NCI-H446 (cell line): ENCODE measurements around the gene CPNE4.
"Not testable (repeated sequence)": the region's sequence is repeated elsewhere in the genome, so short reads cannot be mapped to it uniquely, and the experiment has no call there.

Experiments used
- DNase-seq, 2 experiments: peaks; one replicate each; lab custom pipeline; 2025; lab: John Stamatoyannopoulos, UW

The CPNE4 gene

DNA sequence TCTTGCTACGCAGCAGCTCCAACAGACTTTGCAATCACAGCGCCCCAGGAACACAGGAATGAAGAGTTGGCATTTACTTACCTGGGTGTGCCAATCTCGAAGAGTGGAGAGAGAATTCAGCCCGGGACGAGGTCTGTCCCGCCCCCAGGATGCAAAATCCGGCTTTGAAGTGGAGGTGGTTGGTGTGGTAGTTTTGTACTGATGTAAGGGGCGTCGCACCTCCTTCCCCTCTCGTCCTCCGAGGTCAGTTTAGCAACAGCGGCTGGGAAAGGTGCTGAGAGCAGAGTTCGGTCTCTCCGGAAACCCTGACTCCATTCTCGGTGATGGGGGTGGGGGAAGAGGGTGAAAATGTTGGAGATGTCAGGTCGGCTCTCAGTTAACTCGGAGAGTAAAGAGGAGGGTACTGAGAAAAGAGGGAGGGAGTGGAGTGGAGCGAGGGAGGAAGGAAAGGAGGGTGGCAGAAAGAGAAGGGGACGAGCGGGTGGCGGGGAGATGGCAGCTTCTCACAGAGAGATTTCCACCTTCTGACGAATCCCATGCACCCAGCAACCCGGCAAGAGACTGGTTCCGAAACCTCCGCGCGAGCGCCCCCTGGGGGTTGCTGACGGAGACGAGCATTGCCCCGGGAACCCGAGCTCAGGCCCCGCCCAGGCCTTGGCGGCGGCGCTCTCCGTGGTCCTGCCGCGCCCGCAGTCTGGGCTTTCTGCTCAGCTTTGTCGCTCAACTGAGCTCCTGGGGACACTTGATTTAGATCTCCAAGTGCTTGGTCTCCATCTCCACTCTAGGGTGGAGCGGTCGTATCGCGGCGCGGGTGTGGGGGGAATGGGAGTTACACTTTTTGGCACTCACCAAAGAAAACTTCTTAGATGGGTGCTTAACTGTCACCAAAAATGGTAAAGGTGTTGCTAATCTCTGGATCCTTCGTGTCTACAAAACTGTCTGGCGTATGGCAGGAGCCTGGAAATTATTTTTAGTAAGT, at the start of gene CPNE4:
Gene CPNE4, minus strand, starts transcription at position 529 of the 979 bp plus-strand sequence.
- peak; percentile 79 to 93 for DNase-seq

DNA sequence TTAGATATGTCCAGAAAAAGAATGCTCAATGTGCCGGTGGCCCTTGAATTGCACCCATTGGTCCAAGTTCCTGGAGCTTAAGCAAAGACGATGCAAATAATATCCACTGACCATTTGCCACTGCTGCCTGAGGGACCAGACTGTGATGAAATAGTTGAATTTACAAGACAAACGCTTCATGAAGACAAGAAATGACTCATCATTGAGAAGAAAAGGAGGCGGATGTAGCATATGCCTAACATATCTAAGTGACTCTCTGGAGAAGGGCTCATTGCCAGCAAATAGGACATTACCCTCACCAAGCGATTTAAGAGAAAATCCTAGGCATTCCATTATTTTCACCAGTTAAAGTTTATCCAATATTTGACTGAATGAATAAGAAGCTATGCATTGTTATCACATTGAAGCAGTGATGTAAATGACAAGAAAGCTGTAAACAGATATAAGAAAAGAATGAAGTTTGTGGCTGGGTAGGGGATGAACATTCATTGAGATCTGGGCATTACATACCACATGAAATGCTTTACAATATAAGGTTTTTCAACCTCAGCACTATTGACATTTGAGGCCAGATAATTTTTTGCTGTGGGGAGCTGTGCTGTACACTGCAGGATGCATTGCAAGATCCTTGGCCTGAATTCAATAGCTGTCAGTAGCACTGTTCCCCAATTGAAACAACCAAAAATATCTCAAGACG, 48.9 kb upstream of the CPNE4 start:
- DNase-seq, result no peak

DNA sequence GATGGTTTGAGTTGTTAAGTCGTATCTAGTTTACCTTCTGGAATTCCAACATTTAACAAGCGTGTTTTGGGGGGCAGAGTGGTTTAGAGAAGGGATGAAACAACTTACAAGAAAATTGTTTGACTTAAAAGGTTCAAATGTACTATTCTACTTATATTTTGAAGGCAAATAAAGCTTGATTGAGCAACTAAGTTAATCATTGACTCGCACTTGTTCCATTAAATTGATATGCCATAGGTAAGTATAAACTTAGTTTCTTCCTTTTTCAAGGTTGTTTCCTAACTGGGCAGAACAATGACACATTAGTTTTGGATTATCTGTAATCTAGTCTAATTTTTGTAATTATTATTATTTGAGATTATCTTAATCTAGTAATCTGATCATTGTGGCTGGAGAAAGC, 48.3 kb upstream of the CPNE4 start:
- DNase-seq, result no peak

DNA sequence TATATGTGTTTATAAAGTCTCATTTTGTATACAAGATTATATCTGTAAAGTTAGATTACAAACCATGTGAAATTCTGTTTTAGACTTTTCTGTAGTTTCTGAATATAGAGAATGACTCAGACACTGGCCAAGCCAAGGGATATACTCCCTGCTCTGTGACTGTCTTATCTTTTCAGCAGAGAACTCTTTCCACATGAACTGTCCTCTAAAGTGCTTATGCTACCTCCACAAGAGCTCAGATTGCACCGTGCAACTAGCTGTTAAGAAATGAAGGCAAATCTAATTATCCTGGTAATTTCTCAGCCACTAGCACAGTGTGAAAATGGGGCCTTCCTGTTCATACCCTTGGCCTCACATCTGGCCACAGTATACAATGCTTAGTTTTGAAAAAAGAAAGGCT, 44.3 kb upstream of the CPNE4 start:
- no peak for DNase-seq

DNA sequence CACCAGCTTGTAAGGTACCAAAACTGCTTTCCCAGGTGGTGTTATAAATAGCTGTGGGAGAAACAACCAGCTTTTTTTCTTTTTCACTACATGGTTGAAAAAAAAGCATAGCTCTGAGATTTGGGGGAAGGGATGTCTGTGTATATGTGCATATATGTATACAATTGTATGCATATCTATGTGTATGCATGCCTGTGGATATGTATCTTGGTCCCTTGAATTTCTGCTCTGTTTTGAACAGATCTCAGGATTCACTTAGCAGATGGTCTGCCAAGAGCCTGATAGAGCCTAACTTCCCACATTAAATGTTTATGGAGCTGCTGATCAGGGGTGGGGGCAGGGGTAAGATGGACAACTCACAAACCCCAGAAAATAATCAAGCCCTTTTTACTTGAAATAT, 39.0 kb upstream of the CPNE4 start:
- DNase-seq, result no peak

DNA sequence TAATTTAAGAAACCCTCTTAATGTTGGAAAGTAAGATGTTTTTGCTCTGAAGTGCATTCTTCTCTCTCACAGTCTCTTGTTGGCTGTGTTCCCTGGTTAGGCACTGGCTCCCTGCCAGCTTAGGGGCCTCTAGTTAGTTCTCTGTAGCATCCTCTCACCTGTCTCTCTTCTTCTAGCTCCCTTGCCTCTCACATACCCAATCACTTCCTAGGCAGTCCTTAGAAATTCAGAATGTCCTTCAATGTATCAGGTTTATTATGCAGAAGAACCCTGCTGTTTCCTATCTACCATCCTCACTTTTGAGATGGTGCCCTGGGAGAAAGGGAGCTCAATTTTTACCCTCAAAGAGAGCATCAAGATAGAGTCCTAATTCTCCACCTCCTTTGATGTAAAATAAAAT, 36.2 kb upstream of the CPNE4 start:
- DNase-seq, result no peak

DNA sequence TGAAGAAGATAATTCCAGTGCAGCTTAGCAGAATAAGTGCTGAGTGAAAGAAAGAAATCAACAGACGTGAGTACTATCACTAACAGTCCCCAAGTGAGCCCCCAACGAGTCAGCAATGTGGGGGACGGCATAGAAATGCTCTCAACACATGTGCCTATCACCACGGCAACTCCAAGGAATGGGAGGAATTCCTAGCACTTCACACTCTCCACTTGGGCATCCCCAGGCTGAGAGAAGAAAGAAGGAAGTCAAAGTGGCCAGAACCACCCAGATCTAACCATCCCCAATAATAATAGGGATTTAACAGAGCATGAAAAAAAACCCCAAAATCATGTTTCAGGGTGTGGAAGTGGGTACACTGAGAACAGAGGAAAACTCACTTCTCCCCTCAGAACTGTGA, 29.3 kb upstream of the CPNE4 start:
- DNase-seq, result no peak

DNA sequence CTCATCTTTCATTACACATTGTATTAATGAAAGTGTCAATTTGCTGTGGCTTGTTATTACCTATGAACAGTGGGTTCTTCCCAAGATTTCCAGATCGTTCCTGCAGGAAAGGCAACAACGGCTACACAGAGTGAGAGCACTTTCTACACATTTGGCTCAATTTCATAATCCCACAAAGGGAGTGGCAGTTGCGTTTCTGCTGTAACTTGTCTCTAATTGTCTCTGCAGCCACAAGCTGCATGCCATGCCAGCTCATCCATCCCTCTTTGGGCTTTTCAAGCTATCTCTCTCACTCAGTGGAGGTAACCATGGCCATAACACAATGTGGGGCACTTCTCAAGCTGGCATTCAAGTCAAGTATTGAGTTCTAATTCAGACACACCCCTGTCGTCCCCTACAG, 27.7 kb upstream of the CPNE4 start:
- no peak for DNase-seq

DNA sequence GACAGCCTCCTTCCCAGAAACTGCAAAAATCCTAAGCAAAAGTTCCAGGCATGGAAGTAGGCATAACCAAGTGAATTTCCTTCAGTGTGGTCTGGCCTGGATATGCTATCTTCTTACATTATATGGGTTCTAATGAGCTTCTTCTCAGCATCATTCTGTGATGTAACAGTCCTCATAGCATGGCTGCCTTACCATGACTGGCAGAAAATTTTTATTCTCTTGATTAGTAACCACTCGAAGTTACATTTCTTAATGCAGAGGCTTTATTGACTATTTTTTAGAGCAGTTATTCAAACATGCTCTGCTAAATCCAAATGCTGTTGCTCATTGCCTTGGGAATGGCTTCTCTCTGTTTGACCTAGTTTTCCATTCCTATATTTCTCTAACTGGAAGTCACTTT, 21.1 kb upstream of the CPNE4 start:
- no peak for DNase-seq

DNA sequence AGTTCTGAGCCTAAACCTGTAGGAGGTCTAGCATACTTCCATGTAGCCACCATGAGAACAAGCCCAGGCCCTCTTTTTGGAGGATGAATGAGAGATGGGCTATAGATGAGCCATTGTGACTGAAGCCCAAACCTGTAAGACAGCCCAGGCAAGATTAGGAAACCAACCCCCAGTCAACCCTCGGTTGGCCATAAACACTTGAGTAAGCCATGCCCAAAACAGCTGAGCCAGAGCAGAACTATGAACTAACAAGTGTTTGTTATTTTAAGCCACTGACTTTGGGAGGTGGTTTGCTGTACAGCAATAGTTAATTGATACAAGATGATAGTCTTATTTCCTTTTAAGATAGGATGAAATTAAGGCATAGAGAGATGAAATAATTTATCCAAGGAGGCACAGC, 12.4 kb upstream of the CPNE4 start:
- no peak for DNase-seq

DNA sequence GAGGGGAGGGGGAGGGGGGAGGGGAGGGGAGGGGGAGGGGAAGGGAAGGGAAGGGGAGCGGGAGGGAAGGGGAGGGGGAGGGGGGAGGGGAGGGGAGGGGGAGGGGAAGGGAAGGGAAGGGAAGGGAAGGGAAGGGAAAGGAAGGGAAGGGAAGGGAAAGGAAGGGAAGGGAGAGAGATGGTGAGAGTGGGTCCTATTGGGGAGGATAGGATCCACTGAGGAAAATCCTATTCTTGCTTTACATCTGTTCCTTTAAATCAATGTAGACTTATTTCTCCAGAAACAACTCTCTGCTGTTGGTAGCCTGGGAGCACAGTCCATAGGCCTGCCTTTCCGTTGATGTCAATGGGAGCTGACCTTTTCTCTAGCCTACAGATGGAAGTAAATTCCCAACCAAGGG, 10.1 kb upstream of the CPNE4 start:
- DNase-seq, result not testable (repeated sequence)

DNA sequence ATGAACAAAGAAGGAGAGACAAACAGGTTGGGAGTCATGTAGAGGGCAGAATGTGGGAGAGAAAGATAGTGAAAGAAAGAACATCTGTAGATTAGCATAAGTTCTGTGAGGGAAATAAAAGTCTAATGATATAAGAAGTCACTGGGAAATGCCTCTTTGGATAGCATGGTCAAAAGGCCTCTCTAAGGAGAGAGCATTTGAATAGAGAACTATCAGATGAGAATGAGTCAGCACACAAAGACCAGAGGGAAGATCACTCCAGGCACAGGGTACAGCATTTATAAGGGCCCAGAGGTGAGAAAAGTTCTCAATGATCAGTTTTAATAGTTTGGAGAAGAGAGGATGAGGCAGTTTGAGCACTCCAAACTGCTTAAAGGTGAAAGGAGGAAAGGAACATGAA, 7.9 kb upstream of the CPNE4 start:
- DNase-seq, result no peak

DNA sequence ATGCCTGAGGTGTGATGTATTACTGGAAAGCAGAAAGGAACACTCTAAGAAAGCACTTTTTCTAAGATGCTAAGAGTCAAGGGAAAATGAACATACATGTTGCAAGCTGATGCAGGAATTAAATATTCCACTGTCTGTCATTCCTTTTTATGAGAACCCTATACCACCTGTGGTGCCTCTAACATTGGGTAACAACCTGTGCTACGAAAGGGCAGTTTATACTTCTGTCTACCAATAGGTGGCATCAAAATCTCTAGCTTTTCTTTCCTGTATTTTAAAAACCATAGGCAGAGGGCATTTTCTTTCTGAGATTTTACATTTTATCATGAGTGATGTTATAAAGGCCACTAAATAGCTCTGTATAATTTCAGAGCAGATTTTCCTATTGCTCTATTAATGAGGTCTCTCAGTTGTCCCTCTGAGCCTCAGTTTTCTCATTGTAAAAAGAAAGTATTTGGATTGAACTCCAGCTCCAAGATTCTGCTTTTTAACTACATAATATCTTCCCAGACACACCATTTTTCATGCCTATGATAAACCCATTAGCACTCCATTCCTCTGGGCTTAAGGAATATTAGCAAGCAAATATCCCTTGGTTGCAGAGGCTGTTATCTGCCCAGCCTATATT, 3.5 kb upstream of the CPNE4 start:
- peak in 1 of 2 experiments; percentile 24 for DNase-seq

DNA sequence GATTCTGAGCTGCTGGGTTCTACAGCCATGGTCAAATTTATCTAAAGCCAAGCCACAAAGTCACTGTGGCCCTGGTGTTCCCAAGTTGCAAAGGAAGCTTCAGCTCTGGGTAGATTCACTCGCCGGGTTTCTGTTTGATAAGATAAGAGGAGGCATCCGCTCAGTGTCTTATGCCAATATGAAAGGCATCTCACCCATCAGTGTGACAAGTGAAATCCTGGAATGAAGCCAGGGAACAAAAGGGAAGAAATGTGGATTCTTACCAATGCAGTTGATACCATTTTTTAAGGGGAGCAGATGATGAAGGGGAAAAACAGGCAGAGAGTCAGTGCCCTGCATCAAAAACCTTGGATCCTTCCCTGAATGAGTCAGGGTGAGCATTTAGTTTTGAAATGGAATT, 2.8 kb upstream of the CPNE4 start:
- DNase-seq, result no peak

DNA sequence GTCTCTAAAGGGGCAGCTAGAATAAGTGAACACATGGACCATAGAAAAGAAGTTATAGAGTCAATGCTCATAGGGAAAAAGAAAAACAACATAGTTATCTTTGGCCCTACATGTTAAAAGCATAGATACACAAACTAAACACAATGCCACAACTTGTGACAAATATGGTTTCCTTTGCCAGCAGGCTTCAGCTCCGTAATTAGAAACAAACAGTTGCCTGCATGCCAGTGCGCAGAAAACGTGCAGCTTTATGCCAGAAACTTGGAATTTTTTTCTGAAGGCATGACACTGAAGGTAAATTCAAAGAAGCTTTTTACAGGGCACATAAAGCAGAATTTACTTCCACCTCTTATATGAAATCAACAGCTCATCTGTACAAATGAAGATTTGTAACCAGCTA, 2.2 kb upstream of the CPNE4 start:
- no peak for DNase-seq

DNA sequence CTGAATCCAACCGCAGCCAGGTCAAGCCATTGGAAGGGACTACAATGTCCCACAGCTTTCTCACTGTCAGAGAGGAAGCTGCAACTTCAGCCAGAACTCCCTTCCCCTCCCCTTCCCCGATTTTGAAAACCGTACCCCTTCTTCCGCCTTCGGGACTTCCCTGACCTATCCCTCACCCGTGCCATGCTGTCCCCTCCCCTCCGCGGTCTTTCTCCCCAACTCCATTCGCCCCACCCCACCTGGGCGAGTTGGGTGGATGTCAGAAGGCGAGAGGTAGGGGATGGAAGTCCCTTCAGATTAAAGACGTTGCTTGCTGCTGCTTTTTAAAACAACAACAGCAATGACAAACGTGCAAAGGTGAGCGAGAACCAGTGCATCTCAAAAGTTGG, 723 bp downstream of the CPNE4 start:
- no peak for DNase-seq

DNA sequence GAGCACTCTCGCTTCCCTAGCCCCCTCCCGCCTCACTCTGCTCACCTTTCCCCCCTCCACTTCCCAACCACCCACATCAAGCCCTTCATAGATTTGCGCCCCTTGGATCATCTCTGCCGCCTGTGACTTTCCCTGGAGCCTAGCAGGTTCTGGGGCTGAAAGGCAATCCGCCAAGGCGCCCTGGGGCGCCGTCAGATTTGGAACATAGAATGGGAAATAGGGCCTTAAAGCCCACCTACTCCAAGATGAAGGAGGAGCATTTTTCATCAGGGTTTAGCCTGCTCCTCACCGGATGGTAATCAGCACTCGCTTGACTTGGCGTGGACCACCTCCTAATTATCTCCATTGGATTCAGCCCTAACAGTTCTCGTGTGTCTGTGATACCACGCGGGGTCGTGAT, 1.3 kb downstream of the CPNE4 start:
- no peak for DNase-seq

DNA sequence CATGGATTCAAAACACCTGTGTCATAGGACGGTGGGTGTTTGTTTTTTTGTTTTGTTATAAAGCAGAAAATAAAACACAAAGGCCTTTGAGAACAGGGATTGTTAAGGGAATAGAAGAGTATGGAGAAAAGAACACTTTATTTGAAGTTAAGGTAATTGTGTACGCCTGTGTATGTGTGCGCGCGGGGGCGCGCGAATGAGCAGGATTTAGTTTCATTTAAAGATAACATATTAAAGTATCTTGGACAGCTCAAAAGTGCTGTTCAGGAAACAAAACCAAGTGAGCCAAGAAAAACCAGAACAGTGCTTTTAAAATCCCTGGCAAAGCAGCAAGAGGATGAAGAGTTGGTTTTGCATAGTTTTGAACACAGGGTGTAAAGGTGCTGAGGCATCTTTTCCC, 1.9 kb downstream of the CPNE4 start:
- DNase-seq, result no peak

DNA sequence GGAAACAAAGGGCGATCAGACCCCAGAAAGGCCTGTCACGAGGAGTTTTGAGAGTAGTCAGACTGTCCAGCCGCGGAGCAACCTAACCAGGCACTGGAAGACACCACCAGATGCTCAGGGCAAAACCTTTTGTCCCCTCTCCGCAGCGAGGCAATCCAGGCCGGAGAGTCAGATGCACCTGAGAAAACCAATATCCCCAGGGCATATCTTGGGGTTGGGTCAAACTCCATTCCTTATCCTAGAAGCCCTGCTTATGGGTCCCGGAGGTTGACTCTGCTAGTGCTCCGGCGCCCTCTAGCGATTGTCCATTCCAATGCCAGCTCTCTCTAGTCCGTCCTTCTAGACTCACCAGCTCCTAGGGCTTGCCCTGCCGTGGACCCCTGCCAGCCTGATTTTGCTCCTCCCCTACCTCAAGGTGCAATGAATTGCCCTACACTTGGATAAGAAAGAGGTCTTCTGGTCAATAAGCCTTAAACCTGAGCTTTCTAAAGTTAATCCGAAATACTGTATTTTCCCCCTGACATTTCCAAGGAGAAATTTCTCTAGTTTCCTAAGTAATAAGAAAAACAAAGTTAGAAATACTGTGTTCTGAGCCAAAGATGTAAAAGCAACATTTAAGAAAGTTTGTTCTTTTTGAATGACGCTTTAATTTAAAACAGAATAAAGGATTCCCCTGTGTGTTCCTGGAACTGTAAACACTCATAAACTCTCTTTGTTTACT, 5.5 kb downstream of the CPNE4 start:
- peak; percentile 56 to 89 for DNase-seq

DNA sequence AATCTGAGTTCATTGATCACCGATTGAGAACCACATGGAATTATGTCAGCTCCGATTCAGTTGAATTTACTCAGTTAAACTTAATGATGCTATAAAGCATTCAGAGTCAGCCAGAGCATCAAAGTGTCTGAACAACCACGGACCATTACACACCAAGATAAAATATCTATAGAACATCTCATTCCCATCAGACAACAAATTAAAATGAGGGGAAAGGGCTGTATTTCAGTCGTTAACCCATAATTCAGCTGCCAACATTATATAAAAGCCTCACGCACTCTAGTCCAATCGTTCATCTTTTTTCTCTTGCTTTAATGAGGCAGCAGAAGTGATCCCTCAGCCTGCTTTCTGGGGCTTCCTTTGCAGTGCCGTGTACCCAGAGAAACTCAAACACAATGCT, 11.9 kb downstream of the CPNE4 start:
- no peak for DNase-seq

DNA sequence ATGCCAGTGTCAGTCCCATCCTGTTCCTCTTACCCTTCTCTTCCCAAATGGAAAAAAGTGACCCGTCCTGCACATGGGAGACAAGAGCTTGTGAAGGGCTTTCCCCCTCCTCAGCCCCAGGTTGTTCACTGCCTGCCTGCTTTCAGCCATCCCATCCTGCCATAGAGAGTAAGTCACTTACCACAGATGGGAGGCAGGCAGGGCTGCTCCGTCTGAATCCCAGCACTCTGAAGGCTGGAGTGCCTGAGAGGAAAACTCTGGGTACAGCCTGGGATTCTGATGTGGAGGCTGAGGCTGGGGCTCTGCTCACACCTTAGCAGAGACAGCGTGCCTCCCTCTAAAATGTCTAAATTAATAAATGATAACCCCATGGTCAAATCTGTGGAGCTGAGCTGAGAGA, 14.8 kb downstream of the CPNE4 start:
- no peak for DNase-seq

DNA sequence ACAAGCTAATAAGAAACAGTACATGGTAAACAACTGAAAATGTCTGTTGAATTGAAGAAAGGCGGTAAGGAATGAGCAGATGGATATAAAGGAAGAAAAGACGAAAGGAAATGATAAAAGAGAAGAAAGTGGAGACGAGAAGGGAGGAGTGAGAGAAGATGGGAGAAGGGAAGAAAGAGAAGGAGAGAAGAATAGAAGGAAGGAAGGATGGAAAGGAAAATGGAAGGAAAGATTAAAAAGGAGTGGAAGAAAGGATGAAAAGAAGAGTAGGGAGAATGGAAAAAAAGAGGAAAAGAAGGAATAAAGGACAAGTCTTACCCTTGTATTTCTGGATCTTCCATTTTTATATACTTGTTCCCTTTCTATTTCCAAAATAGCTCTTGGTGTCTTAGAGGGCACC, 17.7 kb downstream of the CPNE4 start:
- no peak for DNase-seq
